Measurements from ENCODE around the gene CCNF. TPM values are rescaled to one million over a fixed set of nuclear protein-coding genes. Genes with fewer than 3 reads are reported as not detected.

The CCNF gene
- total RNA-seq, 1 donor from 2014 or later: 26.4 TPM

GRCh38 chr16:2424061-2425007 lies 4.9 kb upstream of the CCNF start:
- Mint-ChIP-seq H3K4me1 (ENCODE audit: low read depth, unreplicated experiment) (peaks cover 5% of the 10 kb centered on the region), H3K9me3 (ENCODE audit: unreplicated experiment) (peaks cover 8% of the 10 kb centered on the region), H3K36me3 (ENCODE audit: unreplicated experiment) (no peaks in the 10 kb centered on the region), H3K4me3 (ENCODE audit: unreplicated experiment) (no peak overlapping the region), H3K27ac (ENCODE audit: unreplicated experiment) (no peak overlapping the region), H3K27me3 (ENCODE audit: unreplicated experiment) (peaks cover 8% of the 10 kb centered on the region)
- no peak for TF ChIP-seq CTCF (IDR thresholded peaks at IDR 0.05; ENCODE audit: partially characterized antibody, unreplicated experiment)
- DNase-seq: no peak

GRCh38 chr16:2425008-2425518 lies 4.2 kb upstream of the CCNF start:
- H3K4me1 Mint-ChIP-seq (ENCODE audit: low read depth, unreplicated experiment): peaks cover 7% of the 10 kb centered on the region
- no peaks in the 10 kb centered on the region for H3K36me3 Mint-ChIP-seq (ENCODE audit: unreplicated experiment)
- peaks cover 9% of the 10 kb centered on the region for H3K27me3 Mint-ChIP-seq (ENCODE audit: unreplicated experiment)
- peak overlapping the region; percentile 19 for H3K4me3 Mint-ChIP-seq (ENCODE audit: unreplicated experiment)
- H3K27ac Mint-ChIP-seq (ENCODE audit: unreplicated experiment): no peak overlapping the region
- no peak for TF ChIP-seq CTCF (IDR thresholded peaks at IDR 0.05; ENCODE audit: partially characterized antibody, unreplicated experiment)
- H3K9me3 Mint-ChIP-seq (ENCODE audit: unreplicated experiment): peaks cover 10% of the 10 kb centered on the region
- no peak for DNase-seq

- DNase-seq: no peak
- Mint-ChIP-seq H3K36me3 (ENCODE audit: unreplicated experiment) (no peaks in the 10 kb centered on the region), H3K27ac (ENCODE audit: unreplicated experiment) (no peak overlapping the region), H3K4me1 (ENCODE audit: low read depth, unreplicated experiment) (peaks cover 13% of the 10 kb centered on the region), H3K9me3 (ENCODE audit: unreplicated experiment) (peaks cover 12% of the 10 kb centered on the region), H3K27me3 (ENCODE audit: unreplicated experiment) (peaks cover 9% of the 10 kb centered on the region), H3K4me3 (ENCODE audit: unreplicated experiment) (no peak overlapping the region)
- TF ChIP-seq CTCF (IDR thresholded peaks at IDR 0.05; ENCODE audit: partially characterized antibody, unreplicated experiment): no peak
Measured at GRCh38 chr16:2425825-2426430, 3.3 kb upstream of the CCNF start.

- H3K36me3 Mint-ChIP-seq (ENCODE audit: unreplicated experiment): no peaks in the 10 kb centered on the region
- no peak overlapping the region for H3K4me3 Mint-ChIP-seq (ENCODE audit: unreplicated experiment)
- H3K9me3 Mint-ChIP-seq (ENCODE audit: unreplicated experiment): peaks cover 12% of the 10 kb centered on the region
- TF ChIP-seq CTCF (IDR thresholded peaks at IDR 0.05; ENCODE audit: partially characterized antibody, unreplicated experiment): no peak
- H3K27ac Mint-ChIP-seq (ENCODE audit: unreplicated experiment): peak overlapping the region; percentile 34
- peaks cover 13% of the 10 kb centered on the region for H3K4me1 Mint-ChIP-seq (ENCODE audit: low read depth, unreplicated experiment)
- no peak for DNase-seq
- H3K27me3 Mint-ChIP-seq (ENCODE audit: unreplicated experiment): peaks cover 9% of the 10 kb centered on the region
Measured at GRCh38 chr16:2426941-2427361, 2.3 kb upstream of the CCNF start.
